DMS 273 (cell line): Measurements from ENCODE around the gene COX6B2.

ENCODE experiments used
- DNase-seq: peaks from one replicate; lab custom pipeline; 2025; ENCODE audit not compliant: unreplicated experiment; lab: John Stamatoyannopoulos, UW

Gene COX6B2

GRCh38 chr19:55315956-55316525, 38.5 kb downstream of the COX6B2 start:
- no peak for DNase-seq

- no peak for DNase-seq
Measured at GRCh38 chr19:55314396-55314795, 40.1 kb downstream of the COX6B2 start.

- no peak for DNase-seq
Measured at GRCh38 chr19:55312621-55313512, 41.7 kb downstream of the COX6B2 start.

GRCh38 chr19:55311797-55312196, 42.7 kb downstream of the COX6B2 start:
- DNase-seq = no peak

GRCh38 chr19:55311397-55311796, 43.1 kb downstream of the COX6B2 start:
- no peak for DNase-seq

GRCh38 chr19:55310498-55310897, 44.0 kb downstream of the COX6B2 start:
- DNase-seq = no peak

- no peak for DNase-seq
Measured at GRCh38 chr19:55309448-55309847, 45.1 kb downstream of the COX6B2 start.

- DNase-seq = no peak
Measured at GRCh38 chr19:55308281-55308680, 46.2 kb downstream of the COX6B2 start.

- DNase-seq = no peak
Measured at GRCh38 chr19:55306712-55307111, 47.8 kb downstream of the COX6B2 start.

GRCh38 chr19:55305983-55306562, 48.4 kb downstream of the COX6B2 start:
- no peak for DNase-seq

GRCh38 chr19:55305491-55305890, 49.0 kb downstream of the COX6B2 start:
- DNase-seq = peak; percentile 70

- DNase-seq = no peak
Measured at GRCh38 chr19:55304980-55305379, 49.5 kb downstream of the COX6B2 start.

- DNase-seq = peak; percentile 68
Measured at GRCh38 chr19:55304279-55304978, 50.1 kb downstream of the COX6B2 start.

- DNase-seq = no peak
Measured at GRCh38 chr19:55303477-55303876, 51.0 kb downstream of the COX6B2 start.

GRCh38 chr19:55302318-55302703, 52.2 kb downstream of the COX6B2 start:
- no peak for DNase-seq

- peak; percentile 92 for DNase-seq
Measured at GRCh38 chr19:55301459-55302317, 52.8 kb downstream of the COX6B2 start.

- DNase-seq = no peak
Measured at GRCh38 chr19:55300886-55301458, 53.5 kb downstream of the COX6B2 start.

- DNase-seq = no peak
Measured at GRCh38 chr19:55299991-55300390, 54.5 kb downstream of the COX6B2 start.
